Measurements from ENCODE around the gene HSPA1L. TPM values are rescaled to one million over a fixed set of nuclear protein-coding genes. Genes with fewer than 3 reads are reported as not detected.

Gene HSPA1L
- total and polyA plus RNA-seq, 2 experiments from 2014 or later = 3.1 to 4.5 TPM

DNA sequence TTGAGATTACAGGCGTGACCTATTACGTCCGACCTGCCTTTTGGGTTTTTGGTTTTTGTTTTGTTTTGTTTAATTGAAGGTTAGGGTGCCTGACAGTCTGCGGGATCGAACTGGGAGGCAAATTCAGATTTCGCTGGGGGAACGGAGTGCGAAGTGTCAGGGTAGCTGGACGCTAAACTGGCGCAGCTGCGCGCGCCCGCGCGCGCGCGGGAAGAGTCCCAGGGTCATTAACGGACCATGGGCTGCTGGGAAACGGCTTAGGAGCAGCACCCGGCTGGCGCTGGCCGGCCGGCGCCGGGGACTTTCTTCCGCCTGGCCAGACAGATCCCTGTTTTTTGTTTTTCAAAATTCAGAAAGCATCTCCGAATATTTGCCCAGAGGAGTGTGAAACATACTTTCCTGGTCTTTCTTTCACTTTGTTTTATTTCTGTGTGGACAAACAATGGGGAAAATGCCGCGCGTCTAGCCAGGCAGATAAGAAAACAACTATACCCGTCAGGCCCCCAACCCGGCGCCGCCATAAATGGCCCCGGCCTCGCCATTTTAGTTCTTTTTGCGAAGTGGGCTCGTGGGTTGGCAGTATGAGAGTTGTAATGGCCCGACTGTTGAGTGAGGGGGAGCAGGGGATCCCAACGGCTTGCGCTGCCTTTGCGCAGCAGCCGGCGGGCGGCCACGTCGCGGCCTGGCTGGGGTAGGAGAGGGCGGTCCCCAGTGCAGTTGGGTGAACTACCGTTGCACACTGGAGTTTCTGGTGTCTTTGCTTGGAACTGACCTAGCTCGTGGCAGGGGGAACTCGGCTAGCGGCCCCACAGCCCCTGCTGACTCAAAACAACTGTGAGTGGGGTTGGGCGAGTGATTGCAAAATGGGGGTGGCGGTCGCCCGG is 19.5 kb upstream of the HSPA1L start:
- TF ChIP-seq CTCF (IDR thresholded peaks at IDR 0.05; ENCODE audit: low read depth, low read length) = no peak
- no peaks in the 10 kb centered on the region for H3K27me3 ChIP-seq
- H3K9me3 ChIP-seq (ENCODE audit: low read depth) = no peaks in the 10 kb centered on the region
- H3K27ac ChIP-seq = peak overlapping the region; percentile 98
- peaks cover 31% of the 10 kb centered on the region for H3K36me3 ChIP-seq
- peak overlapping the region; percentile 97 for H3K4me3 ChIP-seq
- peaks cover 32% of the 10 kb centered on the region for H3K4me1 ChIP-seq (ENCODE audit: low read depth)
- peak; percentile 91 to 92 for DNase-seq (ENCODE audit: low read depth in 1 of 2, low spot score in 1 of 2)

- H3K9me3 ChIP-seq (ENCODE audit: low read depth) = no peaks in the 10 kb centered on the region
- H3K36me3 ChIP-seq = peaks cover under 1% of the 10 kb centered on the region
- no peak overlapping the region for H3K4me3 ChIP-seq
- TF ChIP-seq CTCF (IDR thresholded peaks at IDR 0.05; ENCODE audit: low read depth, low read length) = no peak
- peaks cover 17% of the 10 kb centered on the region for H3K4me1 ChIP-seq (ENCODE audit: low read depth)
- no peak overlapping the region for H3K27ac ChIP-seq
- DNase-seq (ENCODE audit: low read depth in 1 of 2, low spot score in 1 of 2) = no peak
- no peaks in the 10 kb centered on the region for H3K27me3 ChIP-seq
These were observed 16.5 kb upstream of the HSPA1L start for GRCh38 chr6:31831350-31832215.

GRCh38 chr6:31830886-31831335 is 15.8 kb upstream of the HSPA1L start:
- no peaks in the 10 kb centered on the region for H3K36me3 ChIP-seq
- H3K4me3 ChIP-seq = peak overlapping the region; percentile 77
- TF ChIP-seq CTCF (IDR thresholded peaks at IDR 0.05; ENCODE audit: low read depth, low read length) = no peak
- no peaks in the 10 kb centered on the region for H3K27me3 ChIP-seq
- H3K27ac ChIP-seq = no peak overlapping the region
- peaks cover 15% of the 10 kb centered on the region for H3K4me1 ChIP-seq (ENCODE audit: low read depth)
- no peaks in the 10 kb centered on the region for H3K9me3 ChIP-seq (ENCODE audit: low read depth)
- no peak for DNase-seq (ENCODE audit: low read depth in 1 of 2, low spot score in 1 of 2)

DNA sequence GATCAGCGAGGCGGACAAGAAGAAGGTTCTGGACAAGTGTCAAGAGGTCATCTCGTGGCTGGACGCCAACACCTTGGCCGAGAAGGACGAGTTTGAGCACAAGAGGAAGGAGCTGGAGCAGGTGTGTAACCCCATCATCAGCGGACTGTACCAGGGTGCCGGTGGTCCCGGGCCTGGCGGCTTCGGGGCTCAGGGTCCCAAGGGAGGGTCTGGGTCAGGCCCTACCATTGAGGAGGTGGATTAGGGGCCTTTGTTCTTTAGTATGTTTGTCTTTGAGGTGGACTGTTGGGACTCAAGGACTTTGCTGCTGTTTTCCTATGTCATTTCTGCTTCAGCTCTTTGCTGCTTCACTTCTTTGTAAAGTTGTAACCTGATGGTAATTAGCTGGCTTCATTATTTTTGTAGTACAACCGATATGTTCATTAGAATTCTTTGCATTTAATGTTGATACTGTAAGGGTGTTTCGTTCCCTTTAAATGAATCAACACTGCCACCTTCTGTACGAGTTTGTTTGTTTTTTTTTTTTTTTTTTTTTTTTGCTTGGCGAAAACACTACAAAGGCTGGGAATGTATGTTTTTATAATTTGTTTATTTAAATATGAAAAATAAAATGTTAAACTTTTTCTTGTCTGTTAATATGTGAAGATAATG is 14.7 kb upstream of the HSPA1L start:
- no peaks in the 10 kb centered on the region for H3K9me3 ChIP-seq (ENCODE audit: low read depth)
- TF ChIP-seq CTCF (IDR thresholded peaks at IDR 0.05; ENCODE audit: low read depth, low read length) = peak; percentile 34
- H3K36me3 ChIP-seq = no peaks in the 10 kb centered on the region
- H3K4me3 ChIP-seq = peak overlapping the region; percentile 77
- no peaks in the 10 kb centered on the region for H3K27me3 ChIP-seq
- peak; percentile 41 to 69 for DNase-seq (ENCODE audit: low read depth in 1 of 2, low spot score in 1 of 2)
- H3K27ac ChIP-seq = peak overlapping the region; percentile 59
- H3K4me1 ChIP-seq (ENCODE audit: low read depth) = peaks cover 13% of the 10 kb centered on the region

Measured in cardiac muscle cell (in vitro differentiated cells and primary cell).